H9 (cell line): Measurements from ENCODE around the gene GPC3. TPM values are rescaled to one million over a fixed set of nuclear protein-coding genes. Genes with fewer than 3 reads are reported as not detected.

ENCODE experiments used
- DNase-seq: peaks from one replicate; pipeline ENCODE4 v3.0.0-alpha.2; 2017
- H2AFZ ChIP-seq: one replicate; pipeline ENCODE4 v1.6.1; 2013; ENCODE audit warnings: mild to moderate bottlenecking, low read length, control low read depth, moderate library complexity
- H2AK5ac ChIP-seq: 2 replicates; pipeline ENCODE4 v1.6.1; 2013; ENCODE audit warnings: low read length, control low read depth, mixed read lengths; ENCODE audit not compliant: insufficient read length
- H2BK120ac ChIP-seq: one replicate; pipeline ENCODE4 v1.6.1; 2013; ENCODE audit warnings: low read depth, mild to moderate bottlenecking, low read length, control low read depth, inconsistent platforms; ENCODE audit not compliant: poor library complexity, severe bottlenecking
- H2BK12ac ChIP-seq: 2 replicates; pipeline ENCODE4 v1.6.1; 2013; ENCODE audit warnings: low read length, control low read depth, mixed read lengths, low read depth; ENCODE audit not compliant: insufficient read length
- H2BK15ac ChIP-seq: 2 replicates; pipeline ENCODE4 v1.6.1; 2013; ENCODE audit warnings: low read depth, low read length, control low read depth
- H2BK20ac ChIP-seq: one replicate; pipeline ENCODE4 v1.6.1; 2013; ENCODE audit warnings: low read depth, mild to moderate bottlenecking, low read length, control low read depth, inconsistent platforms; ENCODE audit not compliant: poor library complexity, severe bottlenecking
- H2BK5ac ChIP-seq: 2 replicates; pipeline ENCODE4 v1.6.1; 2013; ENCODE audit warnings: low read length, control low read depth, mixed read lengths; ENCODE audit not compliant: insufficient read length
- H3K14ac ChIP-seq: 2 replicates; pipeline ENCODE4 v1.6.1; 2013; ENCODE audit warnings: low read length, control low read depth; ENCODE audit not compliant: insufficient read depth
- H3K18ac ChIP-seq: 2 replicates; pipeline ENCODE4 v1.6.1; 2013; ENCODE audit warnings: low read depth, mild to moderate bottlenecking, mixed read lengths, low read length, control low read depth; ENCODE audit not compliant: insufficient read length
- H3K23ac ChIP-seq: 2 replicates; pipeline ENCODE4 v1.6.1; 2013; ENCODE audit warnings: low read length, control low read depth, mixed read lengths, low read depth; ENCODE audit not compliant: insufficient read length
- H3K23me2 ChIP-seq: 2 replicates; pipeline ENCODE4 v1.6.1; 2013; ENCODE audit warnings: low read depth, mild to moderate bottlenecking, mixed read lengths, low read length, control low read depth; ENCODE audit not compliant: insufficient read length, poor library complexity, severe bottlenecking
- H3K27ac ChIP-seq: 2 replicates; pipeline ENCODE4 v1.5.1; 2013; ENCODE audit warnings: low read length, control low read depth, mixed read lengths, low read depth; ENCODE audit not compliant: insufficient read length
- H3K27me3 ChIP-seq: 2 replicates; pipeline ENCODE4 v1.6.1; 2013; ENCODE audit warnings: low read length, control low read depth, inconsistent platforms; ENCODE audit not compliant: insufficient read depth
- H3K4ac ChIP-seq: 2 replicates; pipeline ENCODE4 v1.6.1; 2013; ENCODE audit warnings: low read depth, mild to moderate bottlenecking, control low read depth, inconsistent platforms, low read length, moderate library complexity
- H3K4me1 ChIP-seq: 2 replicates; pipeline ENCODE4 v1.6.1; 2013; ENCODE audit warnings: low read length, control low read depth, inconsistent platforms; ENCODE audit not compliant: insufficient read depth
- H3K4me2 ChIP-seq: 2 replicates; pipeline ENCODE4 v1.6.1; 2013; ENCODE audit warnings: low read length, control low read depth, mixed read lengths; ENCODE audit not compliant: insufficient read length, insufficient read depth
- H3K56ac ChIP-seq: 2 replicates; pipeline ENCODE4 v1.6.1; 2013; ENCODE audit warnings: low read depth, mild to moderate bottlenecking, mixed read lengths, low read length, control low read depth; ENCODE audit not compliant: insufficient read length
- H3K79me1 ChIP-seq: 2 replicates; pipeline ENCODE4 v1.6.1; 2013; ENCODE audit warnings: low read depth, mild to moderate bottlenecking, moderate library complexity, low read length, control low read depth, inconsistent platforms; ENCODE audit not compliant: insufficient read depth, poor library complexity, severe bottlenecking
- H3K79me2 ChIP-seq: 2 replicates; pipeline ENCODE4 v1.6.1; 2013; ENCODE audit warnings: low read length, control low read depth, inconsistent platforms; ENCODE audit not compliant: insufficient read depth
- H3K9ac ChIP-seq: 2 replicates; pipeline ENCODE4 v1.6.1; 2013; ENCODE audit warnings: low read length, control low read depth, mixed read lengths; ENCODE audit not compliant: insufficient read length; ENCODE audit errors: extremely low read depth
- H3K9me3 ChIP-seq: one replicate; pipeline ENCODE4 v1.6.1; 2013; ENCODE audit warnings: low read depth, low read length, inconsistent platforms; ENCODE audit not compliant: control insufficient read depth
- H3T11ph ChIP-seq: one replicate; pipeline ENCODE4 v1.6.1; 2013; ENCODE audit warnings: mild to moderate bottlenecking, low read length, control low read depth, inconsistent platforms
- H4K20me1 ChIP-seq: one replicate; pipeline ENCODE4 v1.6.1; 2013; ENCODE audit not compliant: control insufficient read depth, insufficient read length, insufficient read depth
- H4K5ac ChIP-seq: 2 replicates; pipeline ENCODE4 v1.6.1; 2013; ENCODE audit warnings: low read depth, mild to moderate bottlenecking, mixed read lengths, low read length, control low read depth; ENCODE audit not compliant: insufficient read length
- H4K8ac ChIP-seq: replicated peaks from 2 replicates; pipeline ENCODE4 v1.6.1; 2013; ENCODE audit warnings: low read length, control low read depth, mixed read lengths, low read depth; ENCODE audit not compliant: insufficient read length
- H4K91ac ChIP-seq: 2 replicates; pipeline ENCODE4 v1.6.1; 2013; ENCODE audit warnings: low read depth, mild to moderate bottlenecking, moderate library complexity, mixed read lengths, low read length, control low read depth; ENCODE audit not compliant: insufficient read length
- H3K27ac Mint-ChIP-seq, 3 experiments: 2 replicates in 2 of 3; 3 replicates in 1 of 3; pipeline ENCODE4 v1.8.0; 2020 to 2021; ENCODE audit warnings: mixed read lengths in 3 of 3, mild to moderate bottlenecking in 1 of 3, moderate library complexity in 1 of 3
- H3K27me3 Mint-ChIP-seq: 2 replicates; pipeline ENCODE4 v1.8.0; 2021; ENCODE audit warnings: low read depth, mild to moderate bottlenecking, moderate library complexity, mixed read lengths
- H3K36me3 Mint-ChIP-seq, 3 experiments: 2 replicates in 2 of 3; 3 replicates in 1 of 3; pipeline ENCODE4 v1.8.0; 2020 to 2021; ENCODE audit warnings: low read depth in 3 of 3, mixed read lengths in 3 of 3; ENCODE audit not compliant: insufficient read depth in 1 of 3
- H3K4me1 Mint-ChIP-seq, 2 experiments: 2 replicates each; pipeline ENCODE4 v1.8.0; 2020; ENCODE audit warnings: mixed read lengths in 2 of 2
- H3K4me3 Mint-ChIP-seq, 2 experiments: 2 replicates in 1 of 2; 3 replicates in 1 of 2; pipeline ENCODE4 v1.8.0; 2020 to 2021; ENCODE audit warnings: mild to moderate bottlenecking in 2 of 2, mixed read lengths in 2 of 2, moderate library complexity in 1 of 2
- H3K9me3 Mint-ChIP-seq, 2 experiments: 2 replicates in 1 of 2; 3 replicates in 1 of 2; pipeline ENCODE4 v1.8.0; 2020; ENCODE audit warnings: mild to moderate bottlenecking in 2 of 2, mixed read lengths in 2 of 2, moderate library complexity in 1 of 2
- CTCF ChIP-seq: fragments of 200-600 bp; sonication (generic); conservative IDR thresholded peaks from 3 replicates; pipeline ENCODE4 v1.8.0; 2021; ENCODE audit warnings: antibody characterized with exemption, mild to moderate bottlenecking
- WGBS: extraction: QIAGEN DNeasy Blood & Tissue Kit; methylation state at CpG from one replicate; pipeline ENCODE4 v1.1.7; 2013; ENCODE audit warnings: missing lambda C conversion rate, low lambda C conversion rate, mixed read lengths; ENCODE audit not compliant: insufficient read length; ENCODE audit errors: extremely low coverage; 5-methylcytosine and 5-hydroxymethylcytosine counted together
- total RNA-seq: library from RNA; stranded (reverse); gene quantifications from 2 replicates; pipeline ENCODE4 v1.2.1, GENCODE V29; 2021

GPC3 gene
- total RNA-seq, 1 experiment from 2014 or later: 108 TPM

- no peaks in the 10 kb centered on the region for H3K79me2 ChIP-seq
- no peak overlapping the region for H4K91ac ChIP-seq
- no peak overlapping the region for H2AFZ ChIP-seq
- no peaks in the 10 kb centered on the region for H4K20me1 ChIP-seq
- H3K4me2 ChIP-seq: no peak overlapping the region
- peaks cover 35 to 43% of the 10 kb centered on the region in 2 experiments for H3K4me1 Mint-ChIP-seq
- no peak overlapping the region for H3K56ac ChIP-seq
- H3K27ac Mint-ChIP-seq: no peak overlapping the region
- H3K27ac ChIP-seq: no peak overlapping the region
- no peak for TF ChIP-seq CTCF
- H3T11ph ChIP-seq: no peak overlapping the region
- no peak overlapping the region for H3K9ac ChIP-seq
- no peak overlapping the region for H3K14ac ChIP-seq
- no CpG with 5 or more reads among the region's 3 CpGs for WGBS
- no peak overlapping the region for H4K5ac ChIP-seq
- no peak overlapping the region for H2BK15ac ChIP-seq
- no peak overlapping the region for H2BK120ac ChIP-seq
- H3K4ac ChIP-seq: no peak overlapping the region
- H3K23me2 ChIP-seq: no peaks in the 10 kb centered on the region
- H3K18ac ChIP-seq: no peak overlapping the region
- H2BK12ac ChIP-seq: no peak overlapping the region
- peaks cover 3 to 11% (median 10%) of the 10 kb centered on the region in 3 experiments; a peak in 3 of 7 replicates for H3K36me3 Mint-ChIP-seq
- H4K8ac ChIP-seq: no peak overlapping the region
- no peak overlapping the region for H3K23ac ChIP-seq
- no peaks in the 10 kb centered on the region for H3K27me3 ChIP-seq
- no peak overlapping the region for H2AK5ac ChIP-seq
- no peaks in the 10 kb centered on the region for H3K79me1 ChIP-seq
- no peaks in the 10 kb centered on the region for H3K27me3 Mint-ChIP-seq
- no peaks in the 10 kb centered on the region for H3K9me3 ChIP-seq
- H2BK5ac ChIP-seq: no peak overlapping the region
- DNase-seq: no peak
- no peak overlapping the region for H3K4me3 Mint-ChIP-seq
- no peak overlapping the region for H2BK20ac ChIP-seq
- peaks cover 21% of the 10 kb centered on the region; the same call in 1 of the 2 replicates for H3K4me1 ChIP-seq
- H3K9me3 Mint-ChIP-seq: no peaks in the 10 kb centered on the region
Measured at GRCh38 chrX:133658293-133658911, 327.0 kb downstream of the GPC3 start.
